GM18858 (cell line): ENCODE results near the gene NHP2.
"Not testable (repeated sequence)": the region's sequence is repeated elsewhere in the genome, so short reads cannot be mapped to it uniquely, and the experiment has no call there.

Source experiments
- ATAC-seq: cut with Tn5 transposase; IDR thresholded peaks from one replicate; pipeline ENCODE4 v1.9.1; 2021; ENCODE audit not compliant: unreplicated experiment

Gene NHP2

GRCh38 chr5:178153530-178154340 lies at the start of gene NHP2:
Gene NHP2 (minus strand): TSS chr5:178153885. CDS start chr5:178153817, 68 bp downstream.
- ATAC-seq = peak; percentile 92

GRCh38 chr5:178202541-178202940 lies 48.9 kb upstream of the NHP2 start:
- no peak for ATAC-seq

GRCh38 chr5:178201927-178202235 lies 48.2 kb upstream of the NHP2 start:
- ATAC-seq = no peak

GRCh38 chr5:178201221-178201926 lies 47.7 kb upstream of the NHP2 start:
- no peak for ATAC-seq

- no peak for ATAC-seq
Measured at GRCh38 chr5:178199581-178200434, 46.1 kb upstream of the NHP2 start.

- no peak for ATAC-seq
Measured at GRCh38 chr5:178198706-178199105, 45.0 kb upstream of the NHP2 start.

- ATAC-seq = not testable (repeated sequence)
Measured at GRCh38 chr5:178198151-178198550, 44.5 kb upstream of the NHP2 start.

GRCh38 chr5:178196986-178197385 lies 43.3 kb upstream of the NHP2 start:
- no peak for ATAC-seq

GRCh38 chr5:178196281-178196812 lies 42.7 kb upstream of the NHP2 start:
- ATAC-seq = no peak

- no peak for ATAC-seq
Measured at GRCh38 chr5:178194026-178194425, 40.3 kb upstream of the NHP2 start.

GRCh38 chr5:178193251-178193809 lies 39.6 kb upstream of the NHP2 start:
- ATAC-seq = no peak

- no peak for ATAC-seq
Measured at GRCh38 chr5:178192787-178193186, 39.1 kb upstream of the NHP2 start.

- ATAC-seq = no peak
Measured at GRCh38 chr5:178192244-178192643, 38.6 kb upstream of the NHP2 start.

GRCh38 chr5:178191661-178192060 lies 38.0 kb upstream of the NHP2 start:
- ATAC-seq = no peak

- no peak for ATAC-seq
Measured at GRCh38 chr5:178189433-178189832, 35.7 kb upstream of the NHP2 start.

GRCh38 chr5:178187014-178187413 lies 33.3 kb upstream of the NHP2 start, which contains the start of gene GMCL2:
Gene GMCL2 (minus strand): TSS chr5:178187371. CDS start chr5:178187299, 72 bp downstream.
- no peak for ATAC-seq

- no peak for ATAC-seq
Measured at GRCh38 chr5:178186427-178186826, 32.7 kb upstream of the NHP2 start.

- ATAC-seq = no peak
Measured at GRCh38 chr5:178182158-178182876, 28.6 kb upstream of the NHP2 start.

GRCh38 chr5:178180141-178180863 lies 26.6 kb upstream of the NHP2 start:
- ATAC-seq = no peak

GRCh38 chr5:178177569-178177968 lies 23.9 kb upstream of the NHP2 start:
- no peak for ATAC-seq
